NCI-H2171 (cell line): ENCODE data around the gene PCDHGA9.
"Not testable (repeated sequence)": the region's sequence is repeated elsewhere in the genome, so short reads cannot be mapped to it uniquely, and the experiment has no call there.

Experiments
- DNase-seq: peaks from one replicate; lab custom pipeline; 2025; lab: John Stamatoyannopoulos, UW

The PCDHGA9 gene

DNA sequence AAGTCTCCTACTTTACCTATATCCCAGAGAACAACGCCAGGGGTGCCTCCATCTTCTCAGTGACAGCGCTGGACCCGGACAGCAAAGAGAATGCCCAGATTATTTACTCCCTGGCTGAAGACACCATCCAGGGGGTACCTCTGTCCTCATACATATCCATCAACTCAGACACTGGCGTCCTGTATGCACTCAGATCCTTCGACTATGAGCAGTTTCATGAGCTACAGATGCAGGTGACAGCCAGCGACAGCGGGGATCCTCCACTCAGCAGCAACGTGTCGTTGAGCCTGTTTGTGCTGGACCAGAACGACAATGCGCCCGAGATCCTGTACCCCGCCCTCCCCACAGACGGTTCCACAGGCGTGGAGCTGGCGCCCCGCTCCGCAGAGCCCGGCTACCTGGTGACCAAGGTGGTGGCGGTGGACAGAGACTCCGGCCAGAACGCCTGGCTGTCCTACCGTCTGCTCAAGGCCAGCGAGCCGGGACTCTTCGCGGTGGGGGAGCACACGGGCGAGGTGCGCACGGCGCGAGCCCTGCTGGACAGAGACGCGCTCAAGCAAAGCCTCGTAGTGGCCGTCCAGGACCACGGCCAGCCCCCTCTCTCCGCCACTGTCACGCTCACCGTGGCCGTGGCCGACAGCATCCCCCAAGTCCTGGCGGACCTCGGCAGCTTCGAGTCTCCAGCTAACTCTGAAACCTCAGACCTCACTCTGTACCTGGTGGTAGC lies 12.1 kb downstream of the PCDHGA9 start:
- DNase-seq: not testable (repeated sequence)

GRCh38 chr5:141415275-141415618 lies 12.7 kb downstream of the PCDHGA9 start:
- not testable (repeated sequence) for DNase-seq

- not testable (repeated sequence) for DNase-seq
Measured at GRCh38 chr5:141417494-141418172, 15.1 kb downstream of the PCDHGA9 start, which contains the start of gene PCDHGB7. TSS of gene PCDHGB7 (plus strand) at chr5:141417677. CDS start at chr5:141417860, 183 bp downstream.

DNA sequence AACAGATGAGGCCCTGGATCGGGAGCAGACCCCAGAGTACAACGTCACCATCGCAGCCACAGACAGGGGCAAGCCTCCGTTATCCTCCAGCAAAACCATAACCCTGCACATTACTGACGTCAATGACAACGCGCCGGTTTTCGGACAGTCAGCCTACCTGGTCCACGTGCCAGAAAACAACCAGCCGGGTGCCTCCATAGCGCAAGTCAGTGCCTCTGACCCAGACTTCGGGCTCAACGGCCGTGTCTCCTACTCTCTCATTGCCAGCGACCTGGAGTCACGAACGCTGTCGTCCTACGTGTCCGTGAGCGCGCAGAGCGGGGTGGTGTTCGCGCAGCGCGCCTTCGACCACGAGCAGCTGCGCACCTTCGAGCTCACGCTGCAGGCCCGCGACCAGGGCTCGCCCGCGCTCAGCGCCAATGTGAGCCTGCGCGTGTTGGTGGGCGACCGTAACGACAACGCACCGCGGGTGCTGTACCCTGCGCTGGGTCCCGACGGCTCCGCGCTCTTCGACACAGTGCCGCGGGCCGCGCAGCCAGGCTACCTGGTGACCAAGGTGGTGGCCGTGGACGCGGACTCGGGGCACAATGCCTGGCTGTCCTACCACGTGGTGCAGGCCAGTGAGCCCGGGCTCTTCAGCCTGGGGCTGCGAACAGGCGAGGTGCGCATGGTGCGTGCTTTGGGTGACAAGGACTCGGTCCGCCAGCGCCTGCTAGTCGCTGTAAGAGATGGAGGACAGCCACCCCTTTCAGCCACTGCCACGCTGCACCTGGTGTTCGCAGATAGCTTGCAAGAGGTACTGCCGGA lies 16.7 kb downstream of the PCDHGA9 start:
- DNase-seq: no peak

DNA sequence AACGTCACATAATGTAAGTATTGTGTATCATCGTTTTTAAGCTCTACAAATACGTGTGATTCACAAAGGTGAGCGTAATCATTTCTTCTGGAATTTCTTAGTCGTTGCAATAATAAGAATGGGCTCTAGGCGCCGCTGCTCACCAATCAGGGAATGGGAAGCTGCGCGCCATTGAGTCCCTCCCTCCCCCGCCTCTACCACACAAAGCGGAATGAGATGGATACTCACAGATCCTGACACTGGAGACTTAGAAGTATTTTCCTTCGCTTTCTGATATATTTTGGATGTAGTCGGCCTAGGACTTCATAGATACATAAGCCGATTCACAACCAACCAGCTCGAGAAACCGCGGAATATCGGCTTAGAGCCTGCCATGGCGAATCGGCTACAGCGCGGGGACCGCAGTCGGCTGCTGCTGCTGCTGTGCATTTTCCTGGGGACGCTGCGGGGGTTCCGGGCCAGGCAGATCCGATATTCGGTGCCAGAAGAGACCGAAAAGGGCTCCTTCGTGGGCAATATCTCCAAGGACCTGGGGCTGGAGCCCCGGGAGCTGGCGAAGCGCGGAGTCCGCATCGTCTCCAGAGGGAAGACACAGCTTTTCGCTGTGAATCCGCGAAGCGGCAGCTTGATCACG lies 18.4 kb downstream of the PCDHGA9 start, which contains the start of gene PCDHGA11:
PCDHGA11 (plus strand) TSS at position 197 of the 634 bp plus-strand sequence; CDS start at position 374, 177 bp downstream.
- no peak for DNase-seq

- no peak for DNase-seq
Measured at GRCh38 chr5:141421489-141421855, 18.9 kb downstream of the PCDHGA9 start.

DNA sequence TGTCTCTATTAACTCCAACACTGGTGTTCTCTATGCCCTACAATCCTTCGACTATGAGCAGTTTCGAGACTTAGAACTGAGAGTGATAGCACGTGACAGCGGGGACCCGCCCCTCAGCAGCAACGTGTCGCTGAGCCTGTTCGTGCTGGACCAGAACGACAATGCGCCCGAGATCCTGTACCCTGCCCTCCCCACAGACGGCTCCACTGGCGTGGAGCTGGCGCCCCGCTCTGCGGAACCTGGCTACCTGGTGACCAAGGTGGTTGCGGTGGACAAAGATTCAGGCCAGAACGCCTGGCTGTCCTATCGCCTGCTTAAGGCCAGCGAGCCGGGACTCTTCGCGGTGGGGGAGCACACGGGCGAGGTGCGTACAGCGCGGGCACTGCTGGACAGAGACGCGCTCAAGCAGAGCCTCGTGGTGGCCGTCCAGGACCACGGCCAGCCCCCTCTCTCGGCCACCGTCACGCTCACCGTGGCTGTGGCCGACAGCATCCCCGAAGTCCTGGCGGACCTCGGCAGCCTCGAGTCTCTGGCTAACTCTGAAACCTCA lies 20.2 kb downstream of the PCDHGA9 start:
- no peak for DNase-seq

DNA sequence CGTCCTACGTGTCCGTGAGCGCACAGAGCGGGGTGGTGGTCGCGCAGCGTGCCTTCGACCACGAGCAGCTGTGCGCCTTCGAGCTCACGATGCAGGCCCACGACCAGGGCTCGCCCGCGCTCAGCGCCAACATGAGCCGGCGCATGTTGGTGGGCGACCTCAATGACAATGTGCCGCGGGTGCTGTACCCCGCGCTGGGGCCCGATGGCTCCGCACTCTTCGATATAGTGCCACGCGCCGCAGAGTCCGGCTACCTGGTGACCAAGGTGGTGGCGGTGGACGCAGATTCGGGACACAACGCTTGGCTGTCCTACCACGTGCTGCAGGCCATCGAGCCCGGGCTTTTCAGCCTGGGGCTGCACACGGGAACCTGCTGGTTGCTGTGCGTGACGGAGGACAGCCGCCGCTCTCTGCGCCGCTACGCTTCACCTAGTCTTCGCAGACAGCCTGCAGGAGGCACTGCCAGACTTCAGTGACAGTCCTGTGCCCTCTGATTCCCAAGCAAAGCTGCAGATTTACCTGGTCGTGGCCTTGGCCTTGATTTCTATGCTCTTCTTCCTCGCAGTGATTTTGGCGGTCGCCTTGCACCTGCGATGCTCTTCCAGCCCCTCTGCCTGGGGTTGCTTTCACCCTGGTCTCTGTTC lies 25.3 kb downstream of the PCDHGA9 start:
- no peak for DNase-seq

- no peak for DNase-seq
Measured at GRCh38 chr5:141430332-141431113, 27.9 kb downstream of the PCDHGA9 start, which contains the start of gene PCDHGA12. TSS of gene PCDHGA12 (plus strand) at chr5:141430507. CDS start at chr5:141430760, 253 bp downstream.

DNA sequence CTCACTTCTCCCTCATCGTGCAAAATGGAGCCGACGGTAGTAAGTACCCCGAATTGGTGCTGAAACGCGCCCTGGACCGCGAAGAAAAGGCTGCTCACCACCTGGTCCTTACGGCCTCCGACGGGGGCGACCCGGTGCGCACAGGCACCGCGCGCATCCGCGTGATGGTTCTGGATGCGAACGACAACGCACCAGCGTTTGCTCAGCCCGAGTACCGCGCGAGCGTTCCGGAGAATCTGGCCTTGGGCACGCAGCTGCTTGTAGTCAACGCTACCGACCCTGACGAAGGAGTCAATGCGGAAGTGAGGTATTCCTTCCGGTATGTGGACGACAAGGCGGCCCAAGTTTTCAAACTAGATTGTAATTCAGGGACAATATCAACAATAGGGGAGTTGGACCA lies 28.7 kb downstream of the PCDHGA9 start:
- DNase-seq: no peak

DNA sequence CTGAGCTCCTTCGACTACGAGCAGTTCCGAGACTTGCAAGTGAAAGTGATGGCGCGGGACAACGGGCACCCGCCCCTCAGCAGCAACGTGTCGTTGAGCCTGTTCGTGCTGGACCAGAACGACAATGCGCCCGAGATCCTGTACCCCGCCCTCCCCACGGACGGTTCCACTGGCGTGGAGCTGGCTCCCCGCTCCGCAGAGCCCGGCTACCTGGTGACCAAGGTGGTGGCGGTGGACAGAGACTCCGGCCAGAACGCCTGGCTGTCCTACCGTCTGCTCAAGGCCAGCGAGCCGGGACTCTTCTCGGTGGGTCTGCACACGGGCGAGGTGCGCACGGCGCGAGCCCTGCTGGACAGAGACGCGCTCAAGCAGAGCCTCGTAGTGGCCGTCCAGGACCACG lies 29.7 kb downstream of the PCDHGA9 start:
- DNase-seq: not testable (repeated sequence)

DNA sequence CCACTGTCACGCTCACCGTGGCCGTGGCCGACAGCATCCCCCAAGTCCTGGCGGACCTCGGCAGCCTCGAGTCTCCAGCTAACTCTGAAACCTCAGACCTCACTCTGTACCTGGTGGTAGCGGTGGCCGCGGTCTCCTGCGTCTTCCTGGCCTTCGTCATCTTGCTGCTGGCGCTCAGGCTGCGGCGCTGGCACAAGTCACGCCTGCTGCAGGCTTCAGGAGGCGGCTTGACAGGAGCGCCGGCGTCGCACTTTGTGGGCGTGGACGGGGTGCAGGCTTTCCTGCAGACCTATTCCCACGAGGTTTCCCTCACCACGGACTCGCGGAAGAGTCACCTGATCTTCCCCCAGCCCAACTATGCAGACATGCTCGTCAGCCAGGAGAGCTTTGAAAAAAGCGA lies 30.1 kb downstream of the PCDHGA9 start:
- DNase-seq: not testable (repeated sequence)

GRCh38 chr5:141434006-141434405 lies 31.4 kb downstream of the PCDHGA9 start:
- no peak for DNase-seq

- no peak for DNase-seq
Measured at GRCh38 chr5:141437221-141437620, 34.6 kb downstream of the PCDHGA9 start.

DNA sequence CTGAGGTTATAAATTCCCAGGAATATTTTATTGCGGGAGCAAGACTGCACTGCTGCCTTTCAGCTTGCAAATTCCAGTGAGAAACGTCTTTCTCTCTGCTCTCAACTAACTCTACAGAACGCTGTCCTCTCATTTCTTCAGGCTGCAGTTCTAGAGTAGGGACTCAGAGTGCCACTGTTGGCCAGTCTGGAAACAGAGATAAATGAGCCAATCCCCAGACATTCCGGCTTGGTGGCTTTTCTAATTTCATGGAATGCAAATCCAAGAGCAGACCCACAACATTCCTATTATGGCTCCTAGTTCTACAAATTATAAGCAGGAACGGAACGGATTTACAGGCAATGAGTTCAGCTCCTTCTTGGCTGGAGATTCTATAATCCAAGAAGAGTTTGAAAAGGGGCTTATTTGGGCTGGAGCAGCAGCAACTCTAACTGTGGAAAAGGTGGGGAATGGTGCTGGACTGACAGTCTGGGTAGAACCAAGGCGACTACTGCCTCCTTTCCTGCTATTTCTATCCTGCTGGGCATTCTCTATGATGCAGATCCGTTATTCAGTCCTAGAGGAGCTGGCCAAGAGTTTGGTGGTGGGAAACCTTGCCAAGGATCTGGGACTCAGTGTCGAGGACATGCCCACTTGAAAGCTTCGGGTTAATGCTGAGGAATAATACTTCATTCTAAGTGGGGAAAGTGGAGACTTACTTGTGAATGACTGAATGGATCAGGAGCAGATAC lies 37.0 kb downstream of the PCDHGA9 start:
- DNase-seq: no peak

DNA sequence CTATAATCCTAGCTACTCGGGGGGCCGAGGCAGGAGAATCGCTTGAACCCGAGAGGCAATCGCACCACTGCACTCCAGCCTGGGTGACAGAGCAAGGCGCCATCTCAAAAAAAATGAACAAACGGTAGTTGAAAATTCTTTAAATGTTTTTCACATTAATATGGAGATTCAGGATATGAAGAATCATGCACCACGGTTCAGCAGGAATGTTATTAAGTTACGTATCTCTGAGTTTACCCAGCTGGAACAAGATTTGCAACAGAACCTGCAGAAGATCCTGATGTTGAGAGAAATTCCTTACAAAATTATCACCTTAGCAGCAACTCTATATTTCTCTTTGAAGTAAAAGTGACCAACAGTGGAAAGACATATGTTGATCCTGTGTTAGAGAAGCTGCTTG lies 37.8 kb downstream of the PCDHGA9 start:
- no peak for DNase-seq

GRCh38 chr5:141441571-141442170 lies 39.1 kb downstream of the PCDHGA9 start:
- no peak for DNase-seq
